ENCODE measurements around the gene RNF13.

GRCh38 chr3:149998946-149999345 is 185.9 kb downstream of the RNF13 start:
- TF ChIP-seq CTCF (IDR thresholded peaks at IDR 0.05) (no peak), SIN3A (IDR thresholded peaks at IDR 0.05; ENCODE audit: borderline replicate concordance, insufficient read depth, low read depth, low read length) (no peak), POLR2AphosphoS5 (IDR thresholded peaks at IDR 0.05; ENCODE audit: low read depth, low read length) (no peak), TCF7L2 (IDR thresholded peaks at IDR 0.05; ENCODE audit: low read depth, low read length) (no peak)

All from Panc1 (cell line).